ENCODE data around the gene XPNPEP2.
A peak's percentile ranks its signal among the peaks of the same experiment; 100 is the strongest.

Gene XPNPEP2

DNA sequence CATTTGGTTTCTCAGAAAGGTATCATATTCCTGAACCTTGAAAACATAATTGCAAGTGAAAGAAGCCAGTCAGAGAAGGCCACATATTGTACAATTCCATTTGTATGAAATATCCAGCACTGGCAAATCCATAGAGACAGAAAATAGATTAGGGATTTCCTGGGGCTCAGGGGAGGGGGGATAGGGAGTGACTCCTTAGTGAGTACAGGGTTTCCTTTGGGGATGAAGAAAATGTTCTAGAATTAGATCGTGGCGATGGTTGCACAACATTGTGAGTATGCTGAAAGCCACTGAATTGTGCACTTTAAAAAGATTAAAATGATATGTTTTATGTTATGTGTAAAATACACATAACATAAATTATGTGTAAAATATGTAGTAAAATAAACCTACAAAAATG is 10.3 kb downstream of the XPNPEP2 start:
- no peak for DNase-seq (ENCODE audit: low read depth in 2 of 2)

DNA sequence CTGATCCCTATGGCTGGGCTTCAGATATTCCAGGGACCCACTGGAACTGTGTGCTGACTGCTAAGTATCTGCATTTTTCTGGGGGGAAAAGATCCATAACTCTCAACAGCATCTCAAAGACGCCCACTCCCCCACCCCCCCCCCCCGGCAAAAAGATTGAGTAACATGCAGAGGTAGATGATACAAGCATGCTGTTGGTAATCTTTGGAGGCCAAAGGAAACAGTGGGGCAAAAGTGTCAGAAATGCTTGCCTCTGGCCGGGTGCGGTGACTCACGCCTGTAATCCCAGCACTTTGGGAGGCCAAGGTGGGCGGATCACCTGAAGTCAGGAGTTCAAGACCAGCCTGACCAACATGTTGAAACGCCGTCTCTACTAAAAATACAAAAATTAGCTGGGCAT is 12.2 kb downstream of the XPNPEP2 start:
- DNase-seq (ENCODE audit: low read depth in 2 of 2) = no peak

DNA sequence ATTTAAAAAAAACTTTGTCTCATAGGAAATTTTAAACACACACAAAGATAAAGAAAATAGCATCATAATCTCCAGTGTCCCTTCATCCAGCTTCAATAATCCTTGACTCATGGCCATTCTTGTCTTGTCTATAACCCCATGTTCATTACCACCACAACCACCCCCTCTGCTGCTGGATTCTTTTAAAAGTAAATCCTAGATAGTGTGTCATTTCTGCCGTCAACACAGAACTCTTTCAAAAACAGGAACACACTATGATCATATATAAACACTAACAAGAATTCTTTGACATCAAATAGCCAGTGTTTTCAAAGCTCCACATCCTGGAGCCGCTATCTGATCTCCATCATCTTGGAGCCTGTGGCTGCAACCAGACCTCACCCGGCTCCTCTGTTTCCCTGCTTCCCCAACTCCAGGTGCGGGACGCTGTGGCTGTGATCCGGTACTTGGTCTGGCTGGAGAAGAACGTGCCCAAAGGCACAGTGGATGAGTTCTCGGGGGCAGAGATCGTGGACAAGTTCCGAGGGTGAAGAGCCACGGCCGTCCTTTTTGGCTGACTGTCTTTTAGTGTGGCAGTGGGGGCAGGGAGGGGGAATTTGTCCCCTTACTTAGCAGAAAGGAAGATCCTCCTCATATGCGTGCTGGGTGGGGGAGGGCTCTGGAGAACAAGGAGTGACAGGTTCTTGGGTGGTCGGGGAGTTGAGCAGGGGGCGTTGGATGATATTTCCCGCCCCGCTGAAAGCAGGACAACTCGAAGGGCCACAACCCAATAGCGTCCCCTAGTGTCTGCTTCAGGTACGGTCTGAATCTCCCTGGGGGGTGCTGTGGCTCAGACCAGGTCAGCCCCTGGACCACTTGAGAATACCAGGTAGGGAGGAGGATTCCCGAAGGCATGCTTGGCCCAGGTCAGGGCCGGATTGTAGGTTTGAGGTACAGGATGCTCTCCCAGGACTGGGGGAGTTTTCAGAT is 15.6 kb downstream of the XPNPEP2 start:
- DNase-seq (ENCODE audit: low read depth in 2 of 2) = no peak

DNA sequence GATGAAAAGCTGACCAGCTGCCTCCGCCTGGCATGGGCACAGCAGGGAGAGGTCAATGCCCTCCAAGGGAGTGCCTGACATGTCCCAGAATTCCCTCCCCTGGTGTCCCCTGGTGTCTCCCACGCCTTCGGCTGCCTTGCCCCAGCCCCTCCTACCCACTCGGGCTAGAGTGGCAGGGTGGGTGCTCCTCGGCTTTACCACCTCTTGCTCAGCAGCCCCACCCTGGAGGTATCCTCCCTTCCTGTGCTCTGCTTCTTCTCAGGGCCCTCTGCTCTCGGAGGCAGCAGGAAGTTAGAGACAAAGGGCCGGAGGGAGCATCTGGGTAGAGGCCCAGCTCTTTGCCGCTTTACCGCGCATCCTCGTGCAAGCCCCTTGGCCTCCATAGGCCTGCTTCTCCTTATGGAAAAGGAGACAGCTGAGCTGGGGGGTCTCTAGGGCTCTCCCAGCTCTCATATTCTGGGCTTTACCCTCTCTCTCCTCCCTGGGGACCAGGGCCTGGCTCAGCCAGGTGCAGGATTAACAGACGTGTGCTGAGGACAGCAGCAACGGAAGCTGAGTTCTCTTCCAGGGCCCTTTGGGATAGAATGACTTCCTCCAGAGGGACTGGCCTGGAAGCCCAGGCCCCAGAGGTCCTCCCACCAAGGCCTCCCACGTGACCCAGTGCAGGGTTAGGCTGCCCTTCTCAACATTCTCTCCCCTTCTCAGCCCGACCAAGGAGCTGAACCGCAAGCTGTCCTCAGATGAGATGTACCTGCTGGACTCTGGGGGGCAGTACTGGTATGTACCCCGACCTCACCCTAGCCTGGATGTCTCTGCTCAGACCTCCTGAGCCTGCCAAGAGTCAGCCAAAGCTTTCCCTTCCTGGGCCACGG is 17.2 kb downstream of the XPNPEP2 start:
- DNase-seq (ENCODE audit: low read depth in 2 of 2) = no peak

DNA sequence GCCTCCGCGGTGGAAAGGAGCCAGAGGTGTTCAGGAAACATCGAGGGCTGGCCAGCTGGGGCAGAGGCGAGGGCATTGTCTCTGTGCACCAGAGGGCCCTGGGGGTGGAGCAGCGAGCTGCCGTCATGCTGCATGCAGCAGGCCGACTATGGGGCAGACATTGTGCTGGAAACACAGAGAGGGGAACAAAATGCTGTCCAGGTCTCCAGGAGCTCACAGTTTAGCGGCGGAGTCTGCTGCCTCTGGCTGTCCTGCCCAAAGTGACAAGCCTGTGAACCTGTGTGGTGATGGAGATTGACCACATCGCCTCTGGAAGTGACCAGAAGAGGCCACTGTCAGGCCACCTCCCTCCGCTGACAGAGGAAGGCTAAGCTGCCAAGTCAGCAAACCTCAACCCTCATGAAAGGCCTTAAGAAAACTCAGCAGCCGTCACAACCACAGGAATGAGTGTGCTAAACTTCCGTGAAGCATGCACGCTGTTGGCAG is 20.8 kb downstream of the XPNPEP2 start:
- DNase-seq (ENCODE audit: low read depth in 2 of 2) = no peak

DNA sequence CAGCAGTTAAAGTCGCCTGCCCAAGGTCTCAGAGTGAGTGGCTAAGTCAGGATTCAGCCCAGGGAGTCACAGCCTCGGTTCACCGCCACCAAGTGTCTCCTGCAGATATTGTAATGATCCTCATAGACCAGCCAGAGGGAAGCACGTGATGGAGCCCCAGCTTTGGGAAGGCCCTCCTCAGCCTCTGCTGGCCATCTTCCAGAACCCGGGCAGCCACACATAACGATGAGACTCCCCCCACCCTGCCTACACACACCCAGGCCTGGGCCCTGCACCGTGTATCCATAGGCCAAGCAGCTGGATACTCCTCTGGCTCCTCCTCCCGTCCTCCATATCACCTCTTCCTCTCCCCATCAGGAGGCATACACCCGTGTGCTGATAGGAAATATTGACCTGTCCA is 21.4 kb downstream of the XPNPEP2 start:
- no peak for DNase-seq (ENCODE audit: low read depth in 2 of 2)

DNA sequence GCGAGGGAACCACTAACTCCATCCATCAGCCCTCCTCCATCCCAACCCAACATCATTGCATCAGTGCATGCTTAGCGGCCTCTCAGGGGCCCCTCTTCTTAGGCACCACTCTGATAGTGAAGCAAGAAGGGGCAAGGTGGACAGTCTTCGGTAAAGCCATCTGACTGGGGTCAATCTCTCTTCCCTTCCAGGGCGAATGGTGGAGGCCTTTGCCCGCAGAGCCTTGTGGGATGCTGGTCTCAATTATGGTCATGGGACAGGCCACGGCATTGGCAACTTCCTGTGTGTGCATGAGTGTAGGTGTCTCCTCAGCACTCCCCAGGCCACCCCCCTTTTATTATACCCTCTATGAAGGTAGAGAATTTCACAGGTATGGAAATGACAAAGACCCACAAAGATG is 22.2 kb downstream of the XPNPEP2 start:
- no peak for DNase-seq (ENCODE audit: low read depth in 2 of 2)

DNA sequence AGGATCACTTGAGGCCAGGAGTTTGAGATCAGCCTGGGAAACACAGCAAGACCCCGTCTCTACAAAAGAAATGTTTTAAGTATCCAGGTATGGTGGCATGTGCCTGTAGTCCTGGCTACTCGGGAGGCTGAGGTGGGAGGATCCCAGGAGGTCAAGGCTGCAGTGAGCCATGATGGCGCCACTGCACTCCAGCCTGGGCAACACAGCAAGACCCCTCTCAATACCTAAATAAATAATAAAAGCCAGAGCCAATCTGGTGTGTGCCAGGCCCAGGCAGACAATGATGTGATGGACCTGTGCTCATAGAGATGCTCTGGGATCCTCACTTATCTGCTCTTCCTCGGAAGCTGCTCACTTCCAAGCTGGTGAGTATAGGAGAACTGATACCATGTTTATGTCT is 22.8 kb downstream of the XPNPEP2 start:
- no peak for DNase-seq (ENCODE audit: low read depth in 2 of 2)

DNA sequence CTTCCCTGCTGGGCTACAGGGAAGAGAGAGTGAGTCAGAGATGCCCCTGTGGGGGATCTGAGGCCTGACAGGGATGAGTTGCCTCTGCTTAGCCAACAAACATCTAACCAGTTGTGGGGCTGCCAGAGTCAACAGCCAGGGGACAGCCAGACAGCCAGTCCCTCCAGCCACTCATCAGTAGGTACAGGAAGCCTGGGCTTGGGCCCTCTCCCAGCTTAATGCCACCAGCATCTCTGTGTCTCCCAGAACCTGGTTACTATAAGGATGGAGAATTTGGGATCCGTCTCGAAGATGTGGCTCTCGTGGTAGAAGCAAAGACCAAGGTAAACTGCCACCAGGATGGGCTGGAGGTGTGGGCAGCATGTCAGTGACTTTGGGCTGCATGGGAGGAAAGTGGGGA is 23.7 kb downstream of the XPNPEP2 start:
- DNase-seq (ENCODE audit: low read depth in 2 of 2) = no peak

DNA sequence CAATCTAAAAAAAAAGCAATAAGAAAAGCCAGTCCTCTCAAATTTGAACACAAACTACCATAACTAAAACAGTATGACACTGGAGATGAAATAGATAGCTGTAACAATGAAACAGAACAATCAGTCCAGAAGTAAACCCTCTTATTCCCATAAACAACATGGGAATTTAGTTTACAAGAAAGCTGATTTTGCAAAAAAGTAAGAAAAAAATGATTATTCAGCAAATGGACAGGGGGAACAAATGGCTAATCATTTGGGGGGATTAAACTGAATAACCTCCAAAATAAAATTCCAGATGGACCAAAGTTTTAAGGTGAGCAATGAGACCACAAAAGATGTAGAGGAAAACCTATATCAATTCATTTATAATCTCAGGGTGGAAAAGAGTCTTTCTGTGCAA is 24.9 kb downstream of the XPNPEP2 start:
- no peak for DNase-seq (ENCODE audit: low read depth in 2 of 2)

DNA sequence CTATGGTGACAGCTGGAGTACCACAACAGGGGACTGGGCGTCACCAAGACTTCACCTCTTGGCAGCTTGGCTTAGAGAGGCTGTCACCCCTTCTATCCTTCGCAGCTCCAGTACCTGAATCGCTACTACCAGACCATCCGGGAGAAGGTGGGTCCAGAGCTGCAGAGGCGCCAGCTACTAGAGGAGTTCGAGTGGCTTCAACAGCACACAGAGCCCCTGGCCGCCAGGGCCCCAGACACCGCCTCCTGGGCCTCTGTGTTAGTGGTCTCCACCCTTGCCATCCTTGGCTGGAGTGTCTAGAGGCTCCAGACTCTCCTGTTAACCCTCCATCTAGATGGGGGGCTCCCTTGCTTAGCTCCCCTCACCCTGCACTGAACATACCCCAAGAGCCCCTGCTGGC is 29.4 kb downstream of the XPNPEP2 start:
- no peak for DNase-seq (ENCODE audit: low read depth in 2 of 2)

DNA sequence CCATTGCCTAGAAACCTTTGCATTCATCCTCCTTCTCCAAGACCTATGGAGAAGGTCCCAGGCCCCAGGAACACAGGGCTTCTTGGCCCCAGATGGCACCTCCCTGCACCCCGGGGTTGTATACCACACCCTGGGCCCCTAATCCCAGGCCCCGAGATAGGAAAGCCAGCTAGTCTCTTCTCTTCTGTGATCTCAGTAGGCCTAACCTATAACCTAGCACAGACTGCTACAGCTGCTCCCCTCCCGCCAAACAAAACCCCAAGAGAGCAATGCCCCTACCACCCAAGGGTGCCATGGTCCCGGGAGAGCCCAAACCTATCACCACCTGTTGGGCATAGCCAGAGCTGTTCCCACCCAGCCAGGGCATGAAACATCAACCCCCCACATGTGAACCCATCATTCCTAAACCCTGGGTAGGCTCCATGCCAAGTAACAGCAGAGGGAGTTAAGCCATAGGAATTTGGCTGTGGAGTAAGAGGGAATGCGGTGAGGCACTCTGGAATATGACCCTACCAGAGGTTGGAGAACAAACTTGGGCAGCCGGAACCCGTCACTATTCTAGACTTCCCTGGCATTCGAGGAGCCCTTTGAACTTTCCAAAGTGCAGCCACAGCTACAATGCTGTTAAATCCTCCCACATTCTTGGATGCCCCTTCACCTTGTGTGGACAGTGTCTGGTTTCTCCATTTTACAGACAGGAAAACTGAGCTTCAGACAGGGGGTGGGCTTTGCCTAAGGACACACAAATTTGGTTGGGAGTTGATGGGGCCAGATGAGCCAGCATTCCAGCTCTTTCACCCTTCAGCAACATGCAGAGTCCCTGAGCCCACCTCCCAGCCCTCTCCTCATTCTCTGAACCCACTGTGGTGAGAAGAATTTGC is 30.0 kb downstream of the XPNPEP2 start:
- DNase-seq (ENCODE audit: low read depth in 2 of 2) = no peak

DNA sequence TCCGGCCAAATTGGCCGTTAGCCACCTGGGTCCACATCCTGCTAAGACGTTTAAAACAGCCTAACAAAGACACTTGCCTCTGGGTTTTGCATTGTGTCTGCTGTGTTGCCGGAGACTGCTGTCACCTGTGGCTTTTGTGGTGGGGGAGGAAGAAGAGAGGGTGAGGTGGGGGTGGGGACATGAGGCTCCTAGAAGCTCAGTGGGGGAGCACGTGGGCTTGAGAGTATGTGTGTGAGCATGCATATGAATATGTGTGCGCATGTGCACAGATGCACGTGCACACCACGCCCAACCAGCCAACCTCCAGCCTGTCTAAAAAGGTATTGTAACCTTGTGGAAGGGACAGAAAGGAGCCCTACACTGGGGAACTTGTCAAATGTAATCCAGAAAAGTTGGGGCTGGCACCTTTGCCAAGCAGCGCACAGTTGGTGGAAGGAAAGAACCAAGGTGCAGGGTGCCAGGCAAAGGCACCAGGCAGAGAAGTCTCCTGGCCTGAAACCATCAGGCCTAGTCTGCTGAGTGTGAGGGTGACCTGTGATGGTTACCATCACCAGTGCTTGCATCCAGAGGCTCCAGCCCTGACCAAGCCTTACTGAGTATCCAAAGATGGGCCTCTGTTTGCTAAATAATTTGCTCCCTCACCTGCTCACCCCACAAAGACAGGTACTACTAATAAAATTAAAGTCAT is 30.8 kb downstream of the XPNPEP2 start:
- peak; percentile 52 to 61 for DNase-seq (ENCODE audit: low read depth in 2 of 2)

DNA sequence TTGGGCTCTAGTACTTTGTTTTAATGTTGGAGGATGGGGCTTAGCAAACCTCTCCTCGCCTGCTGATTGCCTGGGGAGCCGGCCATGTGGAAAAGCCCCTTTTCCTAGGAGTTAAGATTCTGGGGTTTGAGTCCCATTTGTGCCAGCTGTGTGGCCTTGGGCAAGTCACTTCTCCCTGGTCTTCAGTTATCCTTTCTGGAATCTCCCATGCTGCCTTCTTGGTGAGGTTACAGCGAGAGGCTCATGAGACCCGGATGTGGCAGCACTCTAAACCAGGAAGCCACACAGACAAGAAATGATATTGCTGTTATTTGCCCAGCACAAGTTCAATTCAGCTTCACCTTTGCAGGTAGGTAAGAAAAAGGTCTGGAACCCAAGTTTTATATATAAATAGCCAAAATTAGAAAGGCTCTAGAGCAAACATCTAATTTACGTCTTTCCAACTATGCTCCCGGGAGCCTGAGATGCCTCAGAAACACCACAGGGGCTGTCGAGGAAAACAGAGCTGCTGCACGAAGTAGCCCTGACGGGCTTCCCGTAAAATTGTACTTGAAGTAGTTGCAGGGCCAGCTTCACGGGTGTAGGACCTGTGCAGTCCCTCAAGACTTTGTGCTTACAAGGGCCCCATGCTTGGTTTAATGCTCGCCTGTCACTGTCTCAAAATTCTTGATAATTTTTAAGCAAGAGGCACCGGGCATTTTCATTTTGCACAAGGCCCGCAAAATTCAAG is 32.7 kb downstream of the XPNPEP2 start:
- DNase-seq (ENCODE audit: low read depth in 2 of 2) = no peak

DNA sequence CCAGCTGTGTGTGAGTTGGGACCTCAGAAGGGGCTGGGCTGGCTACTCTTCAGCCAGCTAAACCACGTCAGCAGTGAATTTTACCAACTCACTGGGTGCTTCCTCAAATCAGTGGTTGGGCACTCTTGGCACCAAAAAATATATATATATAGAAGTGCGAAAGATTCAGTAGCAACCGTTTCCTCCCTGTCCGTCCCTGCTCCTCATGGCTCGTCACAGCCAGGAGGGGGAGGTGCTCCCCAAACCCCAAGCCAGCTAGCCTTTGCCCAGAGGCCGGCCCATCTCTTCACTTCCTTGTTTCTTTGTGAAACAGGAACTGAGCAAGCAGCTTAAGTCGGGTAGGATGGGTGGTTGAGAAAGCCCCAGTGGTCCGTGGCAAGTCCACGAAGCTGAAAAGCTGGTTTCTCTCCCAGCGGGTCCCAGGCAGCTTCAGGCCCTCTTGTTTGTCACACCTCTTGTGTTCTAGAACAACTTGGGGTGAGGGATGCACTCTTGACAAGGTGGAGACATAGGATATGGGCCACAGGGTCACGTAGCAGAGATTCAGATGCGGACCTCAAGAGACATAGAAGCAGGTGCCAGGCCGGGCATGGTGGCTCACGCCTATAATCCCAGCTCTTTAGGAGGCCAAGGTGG is 34.1 kb downstream of the XPNPEP2 start:
- peak in 1 of 2 donors; percentile 31 for DNase-seq (ENCODE audit: low read depth in 2 of 2)

DNA sequence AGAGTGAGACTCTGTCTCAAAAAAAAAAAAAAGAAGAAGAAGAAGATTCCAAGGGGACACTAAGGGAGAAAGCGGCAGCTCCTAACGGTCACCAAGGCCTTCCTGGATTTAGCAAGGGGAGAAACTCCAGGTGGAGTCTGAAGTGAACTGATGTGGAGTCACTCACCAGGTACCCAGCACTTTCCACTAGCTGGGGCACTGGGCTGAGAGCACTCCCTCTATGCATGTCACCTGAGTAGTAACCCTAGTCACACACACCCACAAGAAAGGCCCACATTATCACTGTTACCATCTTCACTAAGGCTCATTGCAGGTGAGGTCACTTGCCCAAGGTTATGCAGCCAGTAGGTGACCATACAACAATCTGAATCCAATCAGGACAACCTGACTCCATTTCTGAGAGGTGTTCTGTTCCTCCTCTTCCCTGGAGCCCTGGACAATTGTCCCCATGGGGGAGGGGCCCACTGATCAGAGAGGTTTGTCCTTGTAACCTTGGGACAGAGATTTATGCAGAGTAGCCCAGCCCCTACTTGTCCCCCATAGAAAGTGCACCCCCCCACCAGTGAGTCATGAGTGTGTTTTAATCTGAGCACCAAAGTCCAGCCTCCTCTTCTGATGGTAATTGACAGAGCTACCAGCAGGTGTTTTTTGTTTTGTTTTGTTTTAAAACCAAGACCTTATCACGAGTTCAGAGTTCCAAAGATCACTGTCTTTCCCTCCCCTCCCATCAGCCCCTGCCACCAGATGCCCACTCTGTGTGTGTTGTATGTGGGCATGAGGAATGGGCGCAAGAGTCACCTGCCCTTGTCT is 35.1 kb downstream of the XPNPEP2 start:
- DNase-seq (ENCODE audit: low read depth in 2 of 2) = no peak

DNA sequence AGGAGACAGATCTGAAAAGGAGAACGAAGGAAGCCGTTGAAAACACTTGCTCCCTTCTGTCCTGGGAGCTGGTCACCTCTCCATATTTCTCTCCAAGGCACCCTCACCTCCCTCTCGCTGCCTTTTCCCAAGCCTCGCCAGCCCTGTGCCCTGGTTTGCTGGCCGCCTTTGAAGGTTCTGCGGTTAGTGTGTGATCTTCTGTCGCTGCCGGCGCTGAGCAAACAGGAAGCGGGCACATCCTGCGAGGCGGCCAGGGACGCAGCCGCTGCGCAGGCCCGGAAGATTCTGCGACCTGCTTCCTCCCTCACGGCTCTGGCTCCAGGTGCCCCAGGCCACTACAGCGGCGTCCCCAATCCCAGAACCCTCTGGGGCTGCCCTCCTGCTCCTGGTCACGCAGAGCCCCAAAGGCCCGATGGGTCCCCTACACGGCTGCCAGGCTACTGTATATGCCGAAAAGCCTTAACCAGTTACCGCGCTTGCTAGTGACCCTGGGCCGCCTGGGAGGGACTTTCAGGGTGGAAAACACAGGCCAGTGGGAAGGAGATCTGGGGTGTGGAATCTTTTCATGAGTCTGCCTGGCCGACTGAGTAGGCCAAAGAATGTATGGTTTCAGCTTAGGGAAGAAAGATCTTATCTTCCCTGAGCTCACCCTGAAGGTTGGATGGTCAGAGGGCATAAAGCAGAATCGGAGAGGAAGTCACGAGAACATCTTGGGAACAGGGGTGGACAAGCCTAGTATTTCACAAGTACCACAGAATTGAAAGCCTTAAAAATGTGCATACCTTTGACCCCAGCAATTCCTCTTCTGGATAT is 38.6 kb downstream of the XPNPEP2 start:
- peak; percentile 59 to 67 for DNase-seq (ENCODE audit: low read depth in 2 of 2)

DNA sequence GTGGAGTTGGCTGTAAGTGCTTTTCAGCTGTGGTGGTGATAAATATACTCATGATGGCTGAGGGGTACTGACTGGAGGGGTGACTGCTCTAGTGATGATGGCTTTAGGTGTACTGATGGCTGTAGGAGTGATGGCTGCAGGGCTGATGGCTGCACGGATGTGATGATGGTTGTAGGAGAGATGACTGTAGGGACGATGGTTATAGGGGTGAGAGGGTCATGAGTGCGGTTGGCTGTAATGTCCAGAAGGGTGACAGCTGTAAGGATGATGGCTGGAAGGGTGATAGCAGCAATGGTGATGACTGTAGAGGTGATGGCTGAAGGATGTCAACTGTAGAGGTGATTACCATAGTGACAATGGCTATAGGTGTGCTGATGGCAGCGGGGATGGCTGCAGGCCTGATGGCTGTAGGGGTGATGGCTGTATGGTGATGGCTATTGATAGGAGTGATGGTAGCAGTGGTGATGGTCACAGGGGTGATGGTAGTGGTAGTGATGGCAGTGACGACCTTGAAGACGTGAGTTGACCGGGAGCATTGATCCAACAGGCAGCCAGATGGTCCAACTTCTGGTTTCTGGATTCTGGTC is 40.4 kb downstream of the XPNPEP2 start:
- DNase-seq (ENCODE audit: low read depth in 2 of 2) = no peak

All from stimulated activated CD8-positive, alpha-beta memory T cell treated with anti-CD3 and anti-CD28 coated beads, Interleukin-15, amount 100 ng/mL, for 48 hours (primary cell).